MM.1S (cell line): ENCODE measurements around the gene EMP2.

Experiments
- DNase-seq: peaks from one replicate; pipeline ENCODE4 v3.0.0-alpha.2; 2015
- H2AFZ ChIP-seq: fragments of 300-600 bp; sonication (generic); 2 replicates; pipeline ENCODE4 v1.6.0; 2016; ENCODE audit warnings: antibody characterized with exemption, low read length
- H3F3A ChIP-seq: fragments of 300-600 bp; sonication (generic); 2 replicates; pipeline ENCODE4 v1.6.1; 2016; ENCODE audit warnings: mild to moderate bottlenecking, antibody characterized with exemption, low read length, moderate library complexity, mixed read lengths; ENCODE audit not compliant: insufficient read depth
- H3K27ac ChIP-seq: fragments of 300-600 bp; sonication (generic); 2 replicates; pipeline ENCODE4 v1.5.1; 2016; ENCODE audit warnings: mild to moderate bottlenecking, low read length
- H3K27me3 ChIP-seq: fragments of 300-600 bp; sonication (generic); replicated peaks from 2 replicates; pipeline ENCODE4 v1.6.0; 2016; ENCODE audit warnings: low read length; ENCODE audit not compliant: insufficient read depth
- H3K36me3 ChIP-seq: fragments of 300-600 bp; sonication (generic); replicated peaks from 2 replicates; pipeline ENCODE4 v1.6.1; 2016; ENCODE audit warnings: mild to moderate bottlenecking, low read length, mixed read lengths; ENCODE audit not compliant: insufficient read depth
- H3K4me1 ChIP-seq: fragments of 300-600 bp; sonication (generic); 2 replicates; pipeline ENCODE4 v1.6.1; 2016; ENCODE audit warnings: low read length, mixed read lengths
- H3K4me2 ChIP-seq: fragments of 300-600 bp; sonication (generic); 2 replicates; pipeline ENCODE4 v1.6.0; 2016; ENCODE audit warnings: low read depth, low read length
- H3K4me3 ChIP-seq: fragments of 300-600 bp; sonication (generic); 2 replicates; pipeline ENCODE4 v1.5.1; 2016; ENCODE audit warnings: low read length, mixed read lengths
- H3K79me2 ChIP-seq: fragments of 300-600 bp; sonication (generic); 2 replicates; pipeline ENCODE4 v1.6.1; 2016; ENCODE audit warnings: mixed run types, low read length, mixed read lengths
- H3K9ac ChIP-seq: fragments of 300-600 bp; sonication (generic); 2 replicates; pipeline ENCODE4 v1.6.1; 2016; ENCODE audit warnings: low read length, mixed read lengths
- H3K9me2 ChIP-seq: fragments of 300-600 bp; sonication (generic); replicated peaks from 2 replicates; pipeline ENCODE4 v1.6.1; 2016; ENCODE audit warnings: mild to moderate bottlenecking, low read length, mixed read lengths; ENCODE audit not compliant: insufficient read depth
- H3K9me3 ChIP-seq: fragments of 300-600 bp; sonication (generic); replicated peaks from 2 replicates; pipeline ENCODE4 v1.6.1; 2016; ENCODE audit warnings: mild to moderate bottlenecking, low read length, mixed read lengths; ENCODE audit not compliant: insufficient read depth
- H4K20me1 ChIP-seq: fragments of 300-600 bp; sonication (generic); 2 replicates; pipeline ENCODE4 v1.6.1; 2016; ENCODE audit warnings: mild to moderate bottlenecking, low read length, moderate library complexity, mixed read lengths; ENCODE audit not compliant: insufficient read depth
- CTCF ChIP-seq: fragments of 300-600 bp; sonication (generic); IDR thresholded peaks from 2 replicates; pipeline ENCODE4 v1.5.1; 2016; ENCODE audit warnings: antibody characterized with exemption, low read length, mixed read lengths
- EZH2 ChIP-seq: fragments of 300-600 bp; sonication (generic); optimal IDR thresholded peaks from 2 replicates; pipeline ENCODE3; 2017; ENCODE audit warnings: low read depth, mild to moderate bottlenecking, antibody characterized with exemption, low read length, mixed read lengths
- EZH2phosphoT487 ChIP-seq: fragments of 300-600 bp; sonication (generic); IDR thresholded peaks from 2 replicates; pipeline ENCODE4 v1.6.1; 2018; ENCODE audit warnings: antibody characterized with exemption, low read length

Gene EMP2

GRCh38 chr16:10548404-10548803 is 32.0 kb downstream of the EMP2 start:
- Histone ChIP-seq H3K4me1 (no peaks in the 10 kb centered on the region), H3K9me2 (no peaks in the 10 kb centered on the region), H2AFZ (no peak overlapping the region), H3K27me3 (no peaks in the 10 kb centered on the region), H3K4me3 (no peak overlapping the region), H4K20me1 (no peaks in the 10 kb centered on the region), H3K9me3 (no peaks in the 10 kb centered on the region), H3K9ac (no peak overlapping the region), H3K27ac (no peak overlapping the region), H3F3A (no peaks in the 10 kb centered on the region), H3K36me3 (no peaks in the 10 kb centered on the region), H3K4me2 (no peak overlapping the region), H3K79me2 (no peaks in the 10 kb centered on the region)
- TF ChIP-seq EZH2phosphoT487: no peak
- TF ChIP-seq EZH2: no peak
- TF ChIP-seq CTCF: no peak
- no peak for DNase-seq

- no peak overlapping the region for H3K27ac ChIP-seq
- no peak overlapping the region for H3K9ac ChIP-seq
- no peak for DNase-seq
- H3K4me1 ChIP-seq: no peaks in the 10 kb centered on the region
- no peaks in the 10 kb centered on the region for H3K9me3 ChIP-seq
- no peaks in the 10 kb centered on the region for H3K79me2 ChIP-seq
- no peak overlapping the region for H3K4me3 ChIP-seq
- H4K20me1 ChIP-seq: no peaks in the 10 kb centered on the region
- no peak overlapping the region for H2AFZ ChIP-seq
- TF ChIP-seq CTCF: no peak
- TF ChIP-seq EZH2phosphoT487: no peak
- no peak for TF ChIP-seq EZH2
- no peaks in the 10 kb centered on the region for H3K9me2 ChIP-seq
- H3K27me3 ChIP-seq: no peaks in the 10 kb centered on the region
- H3K36me3 ChIP-seq: no peaks in the 10 kb centered on the region
- H3K4me2 ChIP-seq: no peak overlapping the region
- H3F3A ChIP-seq: no peaks in the 10 kb centered on the region
Measured at GRCh38 chr16:10547708-10548107, 32.7 kb downstream of the EMP2 start.

GRCh38 chr16:10543231-10543977 is 37.0 kb downstream of the EMP2 start:
- no peak for TF ChIP-seq CTCF
- no peak for TF ChIP-seq EZH2phosphoT487
- no peak for TF ChIP-seq EZH2
- Histone ChIP-seq H3K27ac (no peak overlapping the region), H4K20me1 (no peaks in the 10 kb centered on the region), H3K79me2 (no peaks in the 10 kb centered on the region), H3K27me3 (no peaks in the 10 kb centered on the region), H3K9me3 (no peaks in the 10 kb centered on the region), H2AFZ (no peak overlapping the region), H3K9me2 (no peaks in the 10 kb centered on the region), H3K9ac (no peak overlapping the region), H3K4me1 (no peaks in the 10 kb centered on the region), H3K4me2 (no peak overlapping the region), H3K4me3 (no peak overlapping the region), H3K36me3 (no peaks in the 10 kb centered on the region), H3F3A (no peaks in the 10 kb centered on the region)
- no peak for DNase-seq
